D721Med (cell line): ENCODE results near the gene TSPAN10.

Experiments
- DNase-seq: peaks from one replicate; pipeline ENCODE4 v3.0.0; 2011; ENCODE audit warnings: low spot score; ENCODE audit not compliant: insufficient read length
- FAIRE-seq: peaks from 2 replicates; lab custom pipeline; 2011; peaks lifted over from hg19 to GRCh38; lab: Jason Lieb, UNC
- TF ChIP-seq, protein P1 (sequence below): IDR thresholded peaks from 2 replicates; pipeline ENCODE4 v1.5.1; 2012; ENCODE audit warnings: mild to moderate bottlenecking, control low read depth; ENCODE audit not compliant: insufficient read depth; ENCODE audit errors: missing control alignments

The TSPAN10 gene

GRCh38 chr17:81686614-81687013 is 49.6 kb downstream of the TSPAN10 start:
- TF ChIP-seq, protein P1, sequence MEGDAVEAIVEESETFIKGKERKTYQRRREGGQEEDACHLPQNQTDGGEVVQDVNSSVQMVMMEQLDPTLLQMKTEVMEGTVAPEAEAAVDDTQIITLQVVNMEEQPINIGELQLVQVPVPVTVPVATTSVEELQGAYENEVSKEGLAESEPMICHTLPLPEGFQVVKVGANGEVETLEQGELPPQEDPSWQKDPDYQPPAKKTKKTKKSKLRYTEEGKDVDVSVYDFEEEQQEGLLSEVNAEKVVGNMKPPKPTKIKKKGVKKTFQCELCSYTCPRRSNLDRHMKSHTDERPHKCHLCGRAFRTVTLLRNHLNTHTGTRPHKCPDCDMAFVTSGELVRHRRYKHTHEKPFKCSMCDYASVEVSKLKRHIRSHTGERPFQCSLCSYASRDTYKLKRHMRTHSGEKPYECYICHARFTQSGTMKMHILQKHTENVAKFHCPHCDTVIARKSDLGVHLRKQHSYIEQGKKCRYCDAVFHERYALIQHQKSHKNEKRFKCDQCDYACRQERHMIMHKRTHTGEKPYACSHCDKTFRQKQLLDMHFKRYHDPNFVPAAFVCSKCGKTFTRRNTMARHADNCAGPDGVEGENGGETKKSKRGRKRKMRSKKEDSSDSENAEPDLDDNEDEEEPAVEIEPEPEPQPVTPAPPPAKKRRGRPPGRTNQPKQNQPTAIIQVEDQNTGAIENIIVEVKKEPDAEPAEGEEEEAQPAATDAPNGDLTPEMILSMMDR, result no peak
- DNase-seq (no peak), FAIRE-seq (no peak)

GRCh38 chr17:81687770-81688541 is 51.0 kb downstream of the TSPAN10 start:
- TF ChIP-seq, protein P1, result no peak
- no peak for DNase-seq
- FAIRE-seq, result no peak

DNA sequence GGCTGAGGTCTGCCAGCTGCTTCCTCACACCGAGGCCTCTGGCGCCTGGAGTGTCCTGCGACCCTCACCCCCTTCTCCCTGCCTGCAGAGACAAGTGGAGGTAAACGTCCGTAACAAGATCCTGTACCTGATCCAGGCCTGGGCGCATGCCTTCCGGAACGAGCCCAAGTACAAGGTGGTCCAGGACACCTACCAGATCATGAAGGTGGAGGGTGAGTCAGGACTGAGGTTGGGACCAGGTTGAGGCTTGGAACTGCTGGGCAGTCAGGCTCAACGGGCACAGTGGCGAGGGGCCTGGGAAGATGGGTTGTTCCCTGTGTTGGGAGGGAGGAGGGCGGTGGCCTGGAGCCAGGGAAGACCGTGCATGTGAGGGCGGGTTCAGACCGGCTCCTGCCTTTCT is 51.6 kb downstream of the TSPAN10 start:
- DNase-seq, result no peak
- FAIRE-seq, result no peak
- TF ChIP-seq, protein P1, result no peak

DNA sequence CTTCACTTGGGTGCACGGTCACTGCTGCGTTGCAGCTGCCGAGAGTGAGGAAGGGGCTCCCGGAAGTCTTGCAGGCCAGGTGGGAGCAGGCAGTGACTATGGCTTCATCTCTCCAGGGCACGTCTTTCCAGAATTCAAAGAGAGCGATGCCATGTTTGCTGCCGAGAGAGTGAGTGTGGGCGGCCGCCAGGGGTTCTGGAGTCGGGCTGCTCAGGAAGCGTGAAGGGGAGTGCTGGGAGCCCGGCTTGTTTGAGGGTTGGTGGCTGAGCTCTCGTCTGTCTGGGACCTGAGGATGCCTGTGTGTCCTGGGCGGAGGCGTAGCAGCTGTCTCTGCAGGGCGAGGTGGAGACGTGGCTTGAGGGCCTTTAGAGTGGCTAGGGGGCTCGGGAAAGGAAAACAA is 53.1 kb downstream of the TSPAN10 start:
- TF ChIP-seq, protein P1, result no peak
- DNase-seq, result no peak
- no peak for FAIRE-seq

DNA sequence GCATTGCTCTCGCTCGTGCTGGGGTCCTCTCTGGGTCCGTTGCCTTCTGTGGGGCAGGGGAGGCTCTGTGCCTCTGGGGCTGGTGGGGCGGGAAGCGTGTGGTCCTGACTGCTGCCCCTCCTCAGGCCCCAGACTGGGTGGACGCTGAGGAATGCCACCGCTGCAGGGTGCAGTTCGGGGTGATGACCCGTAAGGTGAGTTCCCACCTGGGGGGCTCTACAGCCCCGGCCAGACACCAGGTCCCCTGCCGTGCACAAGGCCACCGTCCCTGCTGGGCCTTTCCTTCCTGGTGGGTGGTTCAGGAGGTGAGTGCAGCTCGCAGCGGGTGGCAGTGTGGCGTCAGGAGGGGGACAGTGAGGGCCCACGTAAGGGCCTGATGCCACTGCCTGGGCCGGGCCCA is 53.6 kb downstream of the TSPAN10 start:
- DNase-seq (no peak), FAIRE-seq (no peak)
- TF ChIP-seq, protein P1, result no peak

- DNase-seq, result no peak
- FAIRE-seq, result no peak
- TF ChIP-seq, protein P1, result no peak
These were observed 54.2 kb downstream of the TSPAN10 start for GRCh38 chr17:81691196-81691595.

DNA sequence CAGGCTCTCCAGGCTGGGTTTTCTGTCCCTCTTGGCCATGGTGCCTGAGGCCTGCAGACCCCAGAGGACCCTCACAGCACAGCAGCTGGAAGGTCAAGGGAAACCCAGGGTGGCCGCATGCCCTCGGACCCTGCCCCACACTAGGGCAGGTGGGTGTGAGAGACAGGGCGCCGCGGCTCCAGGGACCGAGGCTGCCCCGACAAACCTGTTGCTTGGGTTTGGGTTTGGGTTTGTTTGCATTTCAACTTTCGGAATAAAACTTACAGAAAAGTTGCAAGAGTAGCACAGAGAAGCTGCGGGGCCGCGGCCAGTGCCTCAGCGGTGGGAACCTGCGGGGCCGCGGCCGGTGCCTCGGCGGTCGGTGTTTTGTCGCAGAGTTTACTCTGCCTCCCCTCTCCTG is 54.6 kb downstream of the TSPAN10 start:
- TF ChIP-seq, protein P1, result no peak
- FAIRE-seq (no peak), DNase-seq (no peak)
